GM19467 (cell line): Measurements from ENCODE around the gene SIMC1.
"Not testable (repeated sequence)": the region's sequence is repeated elsewhere in the genome, so short reads cannot be mapped to it uniquely, and the experiment has no call there.

ENCODE experiments used
- ATAC-seq: cut with Tn5 transposase; IDR thresholded peaks from one replicate; pipeline ENCODE4 v1.9.1; 2021; ENCODE audit warnings: mild to moderate bottlenecking, moderate library complexity; ENCODE audit not compliant: unreplicated experiment

Gene SIMC1

GRCh38 chr5:176237971-176238644 is at the start of gene SIMC1:
Gene SIMC1, plus strand, starts transcription at chr5:176238424. Its CDS starts 85 bp downstream, at chr5:176238509.
- ATAC-seq = peak; percentile 42

DNA sequence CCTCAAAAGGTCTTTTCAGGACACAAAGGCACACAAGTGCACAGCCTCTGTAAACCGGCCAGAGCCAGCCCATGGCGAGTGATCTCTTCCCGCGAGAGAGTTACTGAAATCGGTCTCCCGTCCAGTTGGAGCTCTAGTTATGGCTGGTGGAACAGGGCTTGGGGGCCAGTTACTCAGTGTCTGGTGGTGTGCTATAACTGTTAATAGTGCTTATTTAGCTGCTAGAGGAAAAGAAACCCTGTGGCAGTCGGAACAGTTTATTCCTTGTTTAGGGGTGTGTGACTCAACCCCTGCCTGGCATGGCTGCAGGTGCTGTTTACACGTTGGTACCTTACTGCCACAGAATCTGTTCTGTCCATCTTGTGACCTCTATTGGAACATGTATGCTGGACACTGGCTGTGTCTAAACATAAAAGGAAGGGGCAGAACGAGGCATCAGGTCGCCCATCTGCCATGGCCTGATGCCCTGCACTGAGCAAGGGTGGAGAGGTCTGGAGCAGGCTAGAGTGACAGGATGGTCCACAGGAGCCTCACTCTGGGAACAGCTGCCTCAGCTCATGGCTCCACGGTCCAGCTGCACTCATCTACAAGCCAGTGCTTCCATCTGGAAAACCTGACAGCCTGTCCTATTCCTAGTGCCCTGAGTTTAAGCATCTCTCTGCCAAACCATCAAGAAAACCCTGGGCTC is 49.6 kb upstream of the SIMC1 start:
- no peak for ATAC-seq

DNA sequence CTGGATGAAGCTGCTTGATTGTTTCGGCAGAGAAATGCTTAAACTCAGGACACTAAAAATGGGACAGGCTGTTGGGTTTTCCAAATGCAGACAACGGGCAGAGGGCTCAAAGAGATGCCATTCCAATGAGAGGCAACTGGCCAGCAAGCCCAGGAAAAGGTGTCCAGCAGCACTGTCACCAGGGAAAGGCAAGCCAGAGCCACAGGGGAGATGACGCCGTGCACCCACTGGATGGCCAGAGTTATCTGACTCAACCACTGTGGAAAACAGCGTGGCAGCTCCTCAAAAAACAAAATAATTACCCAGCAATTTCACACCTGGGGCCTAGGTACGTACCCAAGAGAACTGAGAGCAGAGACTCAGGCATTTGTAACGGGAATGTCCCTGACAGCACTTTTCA is 48.4 kb upstream of the SIMC1 start:
- ATAC-seq = no peak

DNA sequence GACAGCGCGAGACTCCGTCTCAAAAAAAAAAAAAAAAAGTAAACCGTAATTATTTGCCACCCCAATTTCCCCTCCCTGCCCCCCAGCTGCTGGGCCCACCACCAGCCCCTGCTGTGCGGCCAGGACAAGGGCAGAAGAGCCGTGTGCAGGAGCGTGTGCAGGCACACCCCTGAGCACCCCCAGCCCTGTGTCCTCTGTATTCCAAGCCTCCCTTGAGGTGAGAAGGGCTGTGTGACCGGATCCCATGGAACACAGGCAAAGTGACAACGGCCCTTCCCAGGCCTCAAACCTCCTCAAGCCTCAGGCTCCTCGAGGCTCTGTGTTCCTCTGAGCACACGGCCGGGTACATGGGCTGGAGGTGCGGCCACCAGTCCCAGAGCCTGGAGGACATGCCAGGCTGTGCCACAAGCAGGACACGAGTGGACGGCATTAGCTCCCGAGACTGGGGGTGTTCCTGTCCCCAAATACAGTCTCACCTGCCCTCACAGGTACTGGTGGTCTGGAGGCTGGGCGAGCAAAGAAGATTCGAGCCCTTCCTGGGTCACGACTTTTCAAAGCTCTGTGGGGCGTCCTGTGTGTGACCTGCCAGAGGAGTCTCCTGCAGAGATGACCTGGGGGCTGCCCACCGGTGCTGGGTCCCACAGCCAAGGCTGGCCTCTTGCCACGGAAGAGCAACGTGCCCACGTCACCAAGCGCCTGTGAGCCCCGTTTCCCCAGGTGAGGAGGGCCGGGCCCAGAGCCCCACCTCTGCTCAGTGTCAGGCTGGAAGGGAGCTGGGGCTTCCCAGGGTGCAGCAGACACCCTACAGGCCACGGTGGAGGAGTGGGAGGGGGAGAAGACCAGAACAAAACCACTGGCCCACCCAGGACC is 47.1 kb upstream of the SIMC1 start:
- no peak for ATAC-seq

DNA sequence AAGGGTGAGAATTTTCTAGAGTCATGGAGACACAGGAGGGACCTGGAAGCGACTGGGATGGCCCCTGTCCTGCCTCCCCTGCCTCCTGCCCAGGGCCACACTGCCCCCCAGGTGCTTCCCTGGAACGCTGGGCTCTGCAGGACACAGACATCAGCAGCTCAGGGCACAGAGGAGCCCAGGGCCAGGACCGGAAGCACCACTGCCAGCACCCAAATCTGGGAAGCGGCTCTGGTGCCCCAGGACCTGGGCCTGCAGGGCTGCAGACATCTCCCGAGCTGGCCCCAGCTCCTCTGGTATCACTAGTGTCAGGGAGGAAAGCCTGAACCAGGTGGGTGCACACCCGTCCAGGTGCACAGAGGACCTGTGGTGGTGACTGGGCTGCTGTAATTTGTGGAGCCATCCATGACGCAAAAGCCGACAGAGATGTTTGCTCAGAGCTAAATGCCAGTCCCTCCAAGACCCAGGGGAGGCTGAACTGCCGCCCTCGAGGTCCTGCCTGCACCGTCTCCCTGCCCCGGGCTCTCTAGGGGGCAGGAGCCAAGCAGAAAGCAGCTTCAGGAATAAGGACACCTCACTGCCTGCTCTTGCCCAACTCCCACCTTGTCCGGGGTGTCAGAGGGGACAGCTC is 46.0 kb upstream of the SIMC1 start:
- no peak for ATAC-seq

DNA sequence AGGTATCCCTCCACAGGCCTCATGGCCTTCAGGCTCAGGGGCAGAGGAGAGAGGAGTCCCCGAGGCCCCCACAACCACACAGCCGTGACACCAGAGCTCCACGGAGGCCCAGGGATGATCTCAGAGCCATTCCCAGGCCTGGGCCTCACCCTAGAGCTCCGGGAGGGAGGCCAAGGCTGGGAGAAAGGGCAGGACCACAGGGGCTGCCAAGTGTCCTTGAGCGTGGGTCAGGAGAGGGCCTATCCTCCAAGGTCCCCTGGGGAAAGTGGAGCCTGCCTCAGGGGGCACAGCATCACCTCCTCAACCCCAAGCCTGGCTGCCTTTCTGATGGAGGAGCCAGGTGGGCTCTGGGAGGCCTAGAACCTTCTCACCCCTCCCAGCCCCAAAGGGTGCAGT is 45.5 kb upstream of the SIMC1 start:
- not testable (repeated sequence) for ATAC-seq

GRCh38 chr5:176193636-176194035 is 44.6 kb upstream of the SIMC1 start:
- not testable (repeated sequence) for ATAC-seq

GRCh38 chr5:176194238-176195083 is 43.8 kb upstream of the SIMC1 start:
- not testable (repeated sequence) for ATAC-seq

GRCh38 chr5:176195084-176195413 is 43.2 kb upstream of the SIMC1 start:
- ATAC-seq = not testable (repeated sequence)

GRCh38 chr5:176195487-176196207 is 42.6 kb upstream of the SIMC1 start:
- not testable (repeated sequence) for ATAC-seq

DNA sequence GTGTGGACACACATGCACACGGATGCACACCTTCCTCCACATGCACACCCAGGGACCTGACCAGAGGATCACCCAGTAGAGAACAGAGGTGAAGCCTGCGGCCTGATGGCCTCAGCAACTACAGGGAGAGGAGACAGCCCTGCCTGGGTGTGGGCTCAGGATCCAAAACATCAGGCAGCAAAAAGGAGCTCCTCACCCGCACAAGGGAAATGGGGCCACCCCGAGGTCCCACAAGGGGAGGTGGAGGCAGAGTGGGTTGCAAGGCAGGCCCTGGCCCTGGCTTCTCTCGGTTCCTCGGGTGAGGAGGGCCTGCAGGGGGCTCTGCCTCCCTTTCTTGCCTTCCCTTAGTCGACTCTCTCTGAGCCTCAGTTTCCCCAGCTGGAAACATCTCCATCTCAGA is 41.4 kb upstream of the SIMC1 start:
- ATAC-seq = not testable (repeated sequence)

GRCh38 chr5:176197234-176197858 is 40.9 kb upstream of the SIMC1 start:
- ATAC-seq = not testable (repeated sequence)

GRCh38 chr5:176198299-176198698 is 39.9 kb upstream of the SIMC1 start:
- ATAC-seq = not testable (repeated sequence)

DNA sequence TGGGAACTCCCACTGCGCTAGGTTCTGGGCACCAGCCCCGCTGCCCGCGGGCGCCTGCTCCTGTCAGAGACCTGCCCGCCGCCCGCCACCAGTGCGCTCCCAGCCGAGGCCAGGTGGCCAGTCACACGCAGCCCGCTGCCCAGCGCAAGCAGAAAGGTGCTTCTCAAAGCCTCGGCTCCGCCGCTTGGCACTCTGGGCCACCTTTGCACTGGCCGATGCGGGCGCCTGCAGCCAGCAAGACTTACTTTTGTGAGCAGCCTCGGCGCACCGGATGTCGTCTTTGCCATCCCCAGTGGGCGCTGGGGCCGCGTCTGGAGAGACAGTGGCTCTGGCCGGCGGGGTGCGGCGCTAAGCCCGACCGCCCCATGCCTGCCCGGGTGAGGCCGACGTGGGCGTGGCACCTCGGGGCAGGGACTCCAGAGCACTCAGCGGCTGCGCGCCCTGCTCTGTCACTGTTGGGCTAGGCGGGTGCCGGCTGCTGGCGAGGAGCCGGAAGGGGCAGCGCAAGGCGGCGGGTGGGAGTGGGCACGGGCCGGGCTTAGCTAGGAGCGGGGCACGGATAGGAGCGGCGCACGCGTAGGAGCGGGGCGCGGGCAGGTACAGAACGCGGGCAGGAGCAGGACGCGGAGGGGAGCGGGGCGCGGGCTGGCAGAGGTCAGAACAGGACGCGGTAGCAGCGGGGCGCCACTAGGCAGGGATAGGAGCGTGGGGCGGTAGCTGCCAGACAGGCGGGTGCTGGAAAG is 39.1 kb upstream of the SIMC1 start:
- not testable (repeated sequence) for ATAC-seq

GRCh38 chr5:176199803-176200399 is 38.3 kb upstream of the SIMC1 start:
- ATAC-seq = not testable (repeated sequence)

DNA sequence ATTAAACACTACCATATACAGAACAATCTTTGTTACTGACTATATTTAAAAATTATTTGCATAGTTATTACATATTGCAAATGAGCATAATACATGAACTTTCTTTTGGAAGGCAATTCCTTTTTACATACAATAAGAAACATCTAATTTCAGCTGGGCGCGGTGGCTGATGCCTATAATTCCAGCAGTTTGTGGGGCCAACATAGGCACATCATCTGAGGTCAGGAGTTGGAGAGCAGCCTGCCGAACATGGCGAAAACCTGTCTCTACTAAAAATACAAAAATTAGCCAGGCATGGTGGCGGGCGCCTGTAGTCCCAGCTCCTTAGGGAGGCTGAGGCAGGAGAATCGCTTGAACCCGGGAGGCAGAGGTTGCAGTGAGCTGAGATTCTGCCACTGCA is 36.4 kb upstream of the SIMC1 start:
- ATAC-seq = no peak

- ATAC-seq = no peak
These were observed 35.1 kb upstream of the SIMC1 start for GRCh38 chr5:176203086-176203485.

DNA sequence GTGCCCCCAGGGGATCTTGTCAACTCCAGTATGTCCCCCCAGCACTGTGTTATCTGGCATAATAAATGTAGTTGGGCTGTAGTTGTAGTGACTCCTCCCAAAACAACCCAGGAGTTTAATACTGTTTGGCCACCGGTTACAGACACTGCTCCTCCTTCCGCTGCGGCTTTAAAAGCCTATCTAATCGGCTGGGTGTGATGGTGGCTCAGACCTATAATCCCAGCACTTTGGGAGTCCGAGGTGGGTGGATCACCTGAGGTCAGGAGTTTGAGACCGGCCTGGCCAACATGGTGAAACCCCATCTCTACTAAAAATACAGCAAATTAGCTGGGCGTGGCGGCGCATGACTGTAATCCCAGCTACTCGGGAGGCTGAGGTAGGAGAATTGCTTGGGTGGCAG is 34.7 kb upstream of the SIMC1 start:
- ATAC-seq = not testable (repeated sequence)
